Stimulated activated CD4-positive, alpha-beta T cell treated with anti-CD3 and anti-CD28 coated beads, Interleukin-1b, Interleukin-23, amount 100 ng/mL, for 48 hours (primary cell): Measurements from ENCODE around the gene DPEP3.
"Not testable (repeated sequence)": the region's sequence is repeated elsewhere in the genome, so short reads cannot be mapped to it uniquely, and the experiment has no call there.

ENCODE experiments used
- DNase-seq: peaks from one replicate; pipeline ENCODE4 v3.0.0-alpha.2; 2020

DPEP3 gene

DNA sequence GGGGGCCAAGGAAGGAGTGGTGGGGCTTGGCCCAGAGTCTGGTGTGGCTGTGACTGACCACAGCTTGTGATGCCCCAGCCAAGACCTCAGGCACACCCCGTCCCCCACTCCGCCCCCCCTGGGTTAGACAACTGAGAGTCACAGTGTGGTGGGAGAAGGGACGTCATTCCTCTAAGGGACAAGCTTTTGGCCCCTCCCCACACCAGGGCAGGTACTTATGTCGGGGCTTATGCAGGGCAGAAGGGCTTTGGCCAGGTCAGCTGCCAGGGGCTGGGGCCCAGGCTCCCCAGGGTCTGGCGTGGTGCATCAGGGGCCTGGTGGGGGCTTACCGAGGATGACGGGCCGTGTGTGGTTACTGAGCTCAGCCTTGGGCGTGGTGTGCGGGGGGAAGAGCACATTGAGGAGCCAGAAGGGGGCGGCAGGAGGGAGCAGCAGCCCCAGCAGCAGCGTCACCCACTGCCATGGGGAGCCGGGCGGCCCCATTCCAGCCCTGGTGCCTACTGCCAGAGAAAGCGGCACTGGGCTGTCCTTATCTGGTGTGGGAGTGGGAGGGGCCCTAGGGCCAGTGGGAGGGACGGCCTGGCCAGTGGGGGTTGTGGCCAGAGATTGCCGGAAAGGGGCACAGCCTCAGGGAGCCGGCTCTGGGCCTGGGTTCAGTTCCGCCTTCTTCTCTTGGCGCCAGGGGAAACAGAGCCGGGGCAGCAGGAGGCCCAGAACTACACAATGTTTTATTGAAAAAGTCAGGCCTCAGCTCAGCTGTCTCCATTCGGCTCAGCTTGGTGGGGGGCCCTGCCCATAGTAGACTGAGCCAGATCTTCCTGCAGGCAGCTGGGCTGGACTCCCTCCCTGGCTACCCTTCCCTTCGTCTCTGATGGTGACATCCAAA is 36.4 kb downstream of the DPEP3 start, which contains the start of gene LCAT:
TSS of gene LCAT (minus strand) at position 502 of the 886 bp plus-strand sequence. CDS start at position 483, 19 bp downstream.
- DNase-seq: no peak

DNA sequence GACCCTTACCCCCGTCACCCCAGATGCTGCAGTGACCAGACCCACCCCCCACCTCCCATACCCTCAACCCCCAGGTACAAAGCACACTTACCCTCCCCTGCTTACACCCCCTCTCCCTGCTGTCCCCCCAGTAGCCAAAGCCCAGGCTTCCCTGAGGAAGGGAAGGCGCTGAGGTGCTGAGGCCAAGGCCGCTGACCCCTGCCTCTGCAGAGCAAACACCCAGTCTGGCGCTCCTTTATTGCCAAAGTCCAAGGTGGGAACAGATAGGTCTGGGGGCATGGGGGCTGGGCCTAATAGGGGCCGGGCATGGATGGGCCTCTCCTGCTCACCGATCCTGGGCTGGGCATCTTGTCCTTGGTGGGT is 37.1 kb downstream of the DPEP3 start:
- DNase-seq: no peak

DNA sequence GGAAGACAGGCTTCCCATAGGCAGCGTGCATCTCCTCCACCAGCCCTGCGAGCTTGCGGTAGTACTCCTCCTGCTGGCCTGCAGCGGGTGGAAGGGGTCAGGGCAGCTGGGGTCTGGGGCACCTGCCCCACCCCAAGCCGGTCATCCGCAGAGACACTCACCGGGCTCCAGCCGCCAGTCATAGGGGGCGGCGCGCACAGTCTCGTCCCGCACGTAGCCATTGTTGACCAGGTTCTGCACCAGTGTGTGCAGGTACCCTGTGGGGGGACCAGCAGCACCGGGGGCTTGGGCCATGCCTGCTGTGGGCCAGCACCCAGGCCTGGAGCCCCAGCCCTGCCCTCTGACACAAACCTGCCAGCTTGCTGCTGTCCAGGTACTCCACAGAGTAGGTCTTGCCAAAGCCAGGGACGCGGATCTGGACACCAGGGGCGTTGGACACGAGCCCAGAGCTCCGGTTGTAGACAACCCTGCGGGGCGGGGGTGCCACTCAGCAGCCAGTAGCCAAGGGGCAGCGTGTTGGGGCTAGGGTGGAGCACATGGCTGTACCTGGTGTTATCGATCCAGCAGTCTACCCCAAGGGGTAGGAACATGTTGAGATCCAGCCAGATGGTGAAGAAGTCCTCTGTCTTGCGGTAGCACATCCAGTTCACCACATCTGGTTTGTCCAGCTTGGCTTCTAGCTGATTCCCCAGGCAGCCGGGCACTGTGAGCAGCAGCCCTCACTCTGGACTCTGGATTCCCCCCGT is 37.6 kb downstream of the DPEP3 start:
- DNase-seq: no peak

DNA sequence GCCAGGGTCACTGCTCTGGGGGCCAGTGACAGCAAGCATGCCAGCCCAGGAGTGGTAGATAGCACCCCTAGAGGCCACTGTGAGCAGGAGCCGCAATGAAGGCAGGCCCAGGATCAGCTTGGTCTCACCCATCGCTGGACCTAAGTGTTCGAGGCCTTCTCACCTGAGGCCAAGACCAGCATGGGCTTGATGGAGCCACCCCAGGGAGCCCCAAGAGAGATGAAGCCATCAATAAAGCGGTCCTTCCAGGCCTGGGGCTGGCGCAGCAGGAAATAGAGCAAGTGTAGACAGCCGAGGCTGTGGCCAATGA is 38.1 kb downstream of the DPEP3 start:
- DNase-seq: peak; percentile 39

DNA sequence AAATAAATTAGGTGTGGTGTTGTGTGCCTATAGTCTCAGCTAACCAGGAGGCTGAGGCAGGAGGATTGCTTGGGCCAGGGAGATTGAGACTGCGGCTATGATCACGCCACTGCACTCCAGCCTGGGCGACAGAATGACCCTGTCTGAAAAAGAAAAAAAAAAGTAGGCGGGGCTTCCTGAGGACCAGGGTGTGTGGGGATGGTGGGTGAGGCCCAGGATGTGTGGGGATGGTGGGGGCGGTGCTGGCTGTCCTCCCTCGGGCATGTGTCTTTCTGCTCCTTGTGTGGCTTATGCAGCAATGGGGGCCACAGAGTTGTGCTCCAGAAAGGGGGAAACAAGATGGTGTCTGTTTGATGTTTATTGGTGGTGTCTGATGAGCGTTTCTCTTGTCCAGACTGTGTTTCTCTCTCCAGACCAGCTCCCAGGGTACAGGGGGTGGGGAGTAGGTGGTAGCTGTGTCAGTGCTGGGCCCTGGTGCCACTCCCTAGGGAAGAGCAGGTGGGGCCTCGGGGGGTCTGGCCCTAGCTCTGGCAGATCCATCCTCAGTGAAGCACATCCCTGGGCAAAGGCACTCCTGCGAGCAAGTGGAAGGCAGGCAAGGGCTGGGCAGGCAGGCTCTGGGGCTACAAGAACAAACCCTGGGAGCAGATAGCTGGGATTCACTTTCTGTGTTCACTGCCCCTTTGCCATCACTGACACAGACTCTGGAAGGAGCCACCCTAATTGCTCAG is 38.7 kb downstream of the DPEP3 start:
- no peak for DNase-seq

DNA sequence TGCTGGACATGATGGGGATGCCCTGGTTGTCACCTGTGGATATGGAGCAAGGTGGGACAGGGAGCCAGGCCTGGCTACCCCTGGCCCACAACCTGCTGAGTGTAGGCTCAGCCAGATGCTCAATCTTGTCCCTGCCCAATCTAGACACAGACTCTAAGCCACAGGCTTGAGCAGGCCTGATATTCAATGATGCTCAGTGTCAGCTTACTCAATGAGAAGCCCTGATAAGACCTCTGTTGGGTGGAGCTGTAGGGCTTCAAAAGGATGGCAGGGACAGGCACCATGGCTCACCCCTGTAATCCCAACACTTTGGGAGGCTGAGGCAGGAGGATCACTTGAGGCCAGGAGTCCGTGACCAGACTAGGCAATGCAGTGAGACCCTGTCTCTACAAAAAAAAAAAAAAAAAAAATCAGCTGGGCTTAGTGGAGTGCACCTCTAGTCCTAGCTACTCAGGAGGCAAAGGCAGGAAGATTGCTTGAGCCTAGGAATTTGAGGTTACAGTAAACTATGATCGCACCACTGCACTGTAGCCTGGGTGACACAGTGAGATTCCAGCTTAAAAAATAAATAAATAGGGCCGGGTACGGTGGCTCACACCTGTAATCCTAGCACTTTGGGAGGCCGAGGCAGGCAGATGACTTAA is 39.7 kb downstream of the DPEP3 start:
- DNase-seq: no peak

DNA sequence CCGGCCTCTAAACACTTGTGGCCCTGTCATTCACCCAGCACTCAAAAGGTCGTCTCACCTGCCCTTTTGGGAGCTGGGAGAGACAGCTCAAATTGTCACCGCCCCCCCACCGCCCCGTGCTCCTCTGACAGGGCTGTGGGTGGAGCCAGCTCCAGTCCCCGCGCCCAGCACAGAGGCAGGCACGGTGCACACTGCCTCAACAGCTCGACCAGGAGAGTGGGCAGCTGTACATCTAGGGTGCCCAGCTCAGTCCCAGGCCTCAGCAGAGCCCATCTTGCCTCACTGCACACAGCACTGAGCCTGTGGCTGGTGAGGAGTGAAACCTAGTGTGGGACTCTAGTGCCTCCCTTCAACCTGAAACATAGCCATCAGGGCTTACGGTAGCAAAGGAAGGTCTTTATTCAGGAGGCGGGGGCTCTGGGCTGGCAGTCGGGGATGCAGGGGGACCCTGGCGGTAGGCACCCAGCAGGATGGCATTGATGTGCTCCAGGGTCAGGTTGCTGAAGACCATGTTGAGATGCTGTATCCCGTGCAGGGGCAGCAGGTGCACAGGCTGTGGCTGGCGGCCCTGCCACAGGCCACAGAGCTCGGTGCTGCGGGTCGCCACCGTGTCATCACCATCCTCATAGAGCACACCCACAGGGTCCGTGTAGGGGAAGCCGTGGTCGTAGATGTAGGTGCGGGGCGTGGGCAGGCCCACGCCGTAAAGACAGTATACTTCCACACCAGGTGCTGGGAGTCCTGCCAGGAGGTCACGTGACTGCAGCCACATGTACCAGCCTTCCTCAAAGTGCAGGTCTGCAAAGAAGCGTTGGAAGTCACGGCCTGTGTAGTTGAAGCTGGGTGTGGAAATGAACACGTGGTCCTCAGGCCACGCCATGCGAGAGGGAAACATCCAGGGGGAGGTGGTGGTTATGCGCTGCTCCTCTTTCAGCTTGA is 40.5 kb downstream of the DPEP3 start:
- peak; percentile 57 for DNase-seq

DNA sequence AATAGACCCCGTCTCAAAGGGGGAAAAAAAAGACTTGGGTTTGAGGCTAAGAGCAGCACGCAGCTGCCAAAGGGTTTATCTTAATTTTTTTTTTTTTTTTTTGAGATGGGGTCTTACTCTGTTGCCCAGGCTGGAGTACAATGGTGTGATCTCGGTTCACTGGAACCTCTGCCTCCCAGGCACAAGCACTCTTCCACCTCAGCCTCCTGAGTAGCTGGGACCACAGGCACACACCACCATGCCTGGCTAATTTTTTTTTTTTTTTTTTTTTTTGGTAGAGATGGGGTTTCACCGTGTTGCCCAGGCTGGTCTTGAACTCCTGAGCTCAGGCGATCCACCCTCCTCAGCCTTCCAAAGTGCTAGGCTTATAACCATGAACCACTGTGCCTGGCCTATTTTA is 42.6 kb downstream of the DPEP3 start:
- not testable (repeated sequence) for DNase-seq

DNA sequence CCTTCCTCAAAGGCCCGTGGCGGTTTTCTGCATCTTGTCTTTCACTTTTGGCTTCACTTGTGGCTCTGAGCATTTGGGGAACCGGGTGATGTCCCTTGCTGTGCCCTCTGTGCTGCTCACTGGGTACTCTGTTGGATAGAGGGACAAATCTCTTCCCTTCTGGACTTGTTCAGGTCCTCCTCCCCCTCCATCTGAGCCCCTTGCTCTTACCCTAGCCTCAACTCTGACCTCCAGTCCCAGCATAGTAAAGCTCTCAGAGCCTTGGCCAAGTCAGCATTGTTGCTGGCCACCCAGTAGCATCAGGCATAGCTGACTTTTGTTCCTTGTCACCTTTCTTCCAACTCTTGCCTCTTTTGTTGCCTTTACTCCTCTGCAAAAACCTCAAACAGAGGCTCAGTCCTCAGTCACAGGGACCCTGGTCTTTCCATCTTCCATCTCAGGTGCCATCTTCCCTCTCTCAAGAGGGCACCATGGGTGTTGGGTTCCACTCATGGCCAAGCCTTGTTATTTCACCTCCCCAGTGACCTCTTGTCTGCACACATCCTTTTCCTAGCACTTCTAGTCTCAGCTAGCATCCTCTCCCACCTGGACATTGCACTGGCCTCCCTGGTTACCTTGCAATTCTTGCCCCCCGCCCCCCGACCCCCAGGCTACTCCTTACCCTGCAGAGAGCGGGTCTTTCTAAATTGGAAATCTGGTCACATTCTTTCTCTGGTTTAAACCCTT is 43.3 kb downstream of the DPEP3 start:
- DNase-seq: peak; percentile 81

DNA sequence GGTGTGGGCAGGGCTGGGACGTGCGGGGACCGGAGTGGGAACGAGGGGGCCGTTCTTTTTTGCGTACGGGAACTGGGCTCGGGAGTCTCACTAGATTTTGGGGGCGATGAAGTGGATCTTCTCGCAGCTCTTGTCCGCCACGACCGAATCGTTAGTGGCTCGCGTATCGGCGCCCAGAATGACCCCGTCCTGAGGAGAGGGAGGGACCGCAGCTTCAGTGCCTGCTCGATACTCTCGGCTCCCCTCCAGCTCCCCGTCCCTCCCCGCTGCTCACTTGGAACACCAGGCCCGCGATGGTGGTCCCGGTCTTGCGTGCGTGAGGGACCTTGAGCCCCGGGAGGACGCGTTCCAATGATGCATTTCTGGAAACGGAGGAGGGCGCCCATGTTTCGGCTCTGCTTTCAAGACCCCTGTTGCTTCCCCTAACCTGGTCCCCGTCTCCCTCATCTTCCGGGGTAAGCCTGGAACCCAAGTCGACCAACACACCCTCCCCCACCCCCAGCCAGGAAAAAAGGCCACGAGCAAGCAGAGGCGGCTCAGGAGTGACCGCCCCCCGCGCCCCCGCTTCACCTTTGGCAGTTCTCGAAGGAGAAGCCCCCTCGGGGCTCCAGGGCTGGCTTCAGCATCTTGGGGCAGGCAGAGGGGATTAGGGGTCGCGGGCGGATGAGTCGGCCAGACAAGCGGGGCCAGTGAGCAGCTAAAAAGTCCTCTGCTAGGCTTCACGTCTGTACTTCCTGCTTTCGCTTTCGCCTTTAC is 44.0 kb downstream of the DPEP3 start, which contains the start of gene PSMB10:
TSS of gene PSMB10 (minus strand) at position 727 of the 756 bp plus-strand sequence. CDS start at position 626, 101 bp downstream.
- DNase-seq: peak; percentile 50

DNA sequence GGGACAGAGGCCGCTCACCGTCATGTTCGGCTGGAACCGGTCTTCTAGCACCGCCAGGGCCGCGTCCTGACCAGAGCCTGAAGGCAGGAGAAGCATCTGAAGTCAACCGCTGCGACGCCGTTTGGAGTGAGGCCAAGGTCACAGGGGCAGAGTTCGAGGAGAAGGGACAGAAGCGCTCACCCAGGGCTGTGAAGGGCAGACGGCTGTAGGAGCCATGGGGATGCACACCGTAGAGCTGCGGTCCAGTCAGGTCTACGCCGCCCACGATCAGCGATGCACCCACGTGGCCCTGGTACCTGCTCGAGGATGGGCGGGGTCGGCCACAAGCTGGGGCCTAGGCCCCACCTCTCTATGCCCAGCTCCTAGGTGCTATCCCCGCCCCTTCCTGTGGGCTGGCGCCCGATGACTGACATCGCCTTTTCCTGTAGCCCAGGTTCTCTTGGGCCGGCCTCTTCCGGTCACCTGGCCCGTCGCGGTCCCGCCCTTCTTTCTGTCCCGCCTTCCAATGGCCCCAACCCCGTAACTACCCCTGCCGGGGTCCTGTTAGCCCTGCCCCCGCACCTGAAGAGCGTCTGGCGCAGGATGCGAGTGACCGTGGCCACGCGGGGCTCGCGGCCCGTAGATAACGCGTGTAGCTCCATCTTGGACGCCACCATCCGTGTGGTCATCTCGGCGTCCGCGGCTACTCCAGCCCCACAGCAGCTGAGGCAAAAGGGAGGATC is 44.7 kb downstream of the DPEP3 start:
- peak; percentile 97 for DNase-seq

DNA sequence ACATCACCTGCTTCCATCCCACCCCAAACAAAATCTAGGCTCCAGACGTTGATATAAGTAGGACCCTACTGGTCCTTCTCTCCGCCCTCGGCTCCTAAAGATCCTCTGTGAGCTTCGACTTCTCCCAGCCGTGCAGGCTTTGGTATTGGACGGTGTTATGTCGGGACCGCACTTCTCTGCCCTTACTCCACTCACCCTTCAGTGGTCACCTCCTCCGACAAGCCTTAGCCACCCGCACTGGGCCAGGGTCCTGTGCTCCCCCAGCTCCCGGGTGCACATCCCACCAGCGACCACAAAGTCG is 45.2 kb downstream of the DPEP3 start:
- no peak for DNase-seq

DNA sequence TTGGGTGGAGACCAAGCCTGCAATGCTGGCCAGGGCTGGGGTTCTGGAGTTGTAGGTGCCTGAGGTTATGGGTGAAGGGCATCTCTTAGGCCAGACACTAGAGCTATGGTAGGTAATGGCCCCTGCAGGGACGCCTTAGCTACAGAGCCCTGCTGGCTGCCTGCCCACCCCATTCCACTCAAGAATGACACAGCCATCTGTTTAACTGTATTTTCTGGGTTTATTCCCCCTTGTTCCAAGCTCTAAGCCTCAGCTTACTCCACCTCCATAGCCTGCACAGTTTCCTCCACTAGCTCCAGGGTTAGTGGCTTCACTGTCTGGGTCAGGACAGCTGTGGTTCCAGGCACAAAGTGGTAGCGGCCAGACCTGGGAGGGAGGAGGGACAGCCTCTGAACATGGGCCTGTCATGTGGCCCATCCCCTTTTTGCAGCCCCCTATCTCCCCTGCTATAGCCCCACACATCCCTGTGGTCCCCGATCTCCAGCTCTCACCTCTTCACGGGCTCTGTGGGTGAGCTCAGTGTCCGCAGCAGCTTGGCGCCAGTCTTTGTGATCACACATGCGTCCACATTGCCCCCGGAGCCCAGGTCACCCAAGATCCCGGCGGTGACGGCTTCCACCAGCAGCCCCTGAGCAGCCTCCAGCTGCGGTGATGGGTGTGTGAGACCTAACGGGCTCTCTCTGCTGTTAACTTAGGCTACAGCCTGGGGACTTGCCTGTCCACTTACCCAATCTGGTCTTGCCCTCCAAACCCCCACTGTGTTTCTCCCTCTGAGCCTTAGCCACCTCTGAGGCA is 45.8 kb downstream of the DPEP3 start:
- no peak for DNase-seq

DNA sequence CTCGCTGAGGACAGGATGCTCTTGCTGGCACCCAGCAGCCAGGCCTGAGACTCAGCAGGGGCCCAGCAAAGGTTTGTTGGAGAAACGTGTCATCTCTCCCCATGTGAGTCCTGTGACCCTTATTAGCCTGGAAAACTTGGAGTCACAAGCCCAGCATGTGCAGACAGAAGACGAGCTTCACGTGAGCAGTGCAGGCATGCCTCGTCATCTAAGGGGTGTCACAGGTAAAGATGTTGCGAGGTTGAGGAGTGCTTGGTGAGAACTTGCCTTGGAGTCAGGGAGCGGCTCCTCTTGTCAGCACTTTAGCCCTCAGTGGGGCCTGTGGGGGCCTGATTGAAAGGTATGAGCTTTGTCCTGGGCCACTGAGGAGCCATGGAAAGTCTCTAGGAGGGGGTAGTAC is 46.5 kb downstream of the DPEP3 start:
- DNase-seq: no peak

DNA sequence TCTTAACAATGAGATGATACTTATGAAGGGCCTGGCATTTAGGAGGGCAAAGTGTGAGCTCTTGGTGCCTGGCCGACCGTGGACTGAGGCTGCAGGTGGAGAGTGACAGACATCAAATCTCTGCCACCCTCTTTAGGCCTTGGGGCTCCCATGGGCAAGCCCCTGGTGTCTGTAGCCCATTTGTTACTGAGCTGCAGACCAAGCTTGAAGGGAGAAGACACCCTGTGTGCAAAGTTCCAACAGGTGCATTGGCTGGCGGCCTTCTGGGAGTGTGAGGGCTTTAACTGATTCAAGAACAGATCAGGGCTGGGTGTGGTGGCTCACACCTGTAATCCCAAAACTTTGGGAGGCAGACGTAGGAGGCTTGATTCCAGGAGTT is 47.8 kb downstream of the DPEP3 start:
- DNase-seq: no peak

DNA sequence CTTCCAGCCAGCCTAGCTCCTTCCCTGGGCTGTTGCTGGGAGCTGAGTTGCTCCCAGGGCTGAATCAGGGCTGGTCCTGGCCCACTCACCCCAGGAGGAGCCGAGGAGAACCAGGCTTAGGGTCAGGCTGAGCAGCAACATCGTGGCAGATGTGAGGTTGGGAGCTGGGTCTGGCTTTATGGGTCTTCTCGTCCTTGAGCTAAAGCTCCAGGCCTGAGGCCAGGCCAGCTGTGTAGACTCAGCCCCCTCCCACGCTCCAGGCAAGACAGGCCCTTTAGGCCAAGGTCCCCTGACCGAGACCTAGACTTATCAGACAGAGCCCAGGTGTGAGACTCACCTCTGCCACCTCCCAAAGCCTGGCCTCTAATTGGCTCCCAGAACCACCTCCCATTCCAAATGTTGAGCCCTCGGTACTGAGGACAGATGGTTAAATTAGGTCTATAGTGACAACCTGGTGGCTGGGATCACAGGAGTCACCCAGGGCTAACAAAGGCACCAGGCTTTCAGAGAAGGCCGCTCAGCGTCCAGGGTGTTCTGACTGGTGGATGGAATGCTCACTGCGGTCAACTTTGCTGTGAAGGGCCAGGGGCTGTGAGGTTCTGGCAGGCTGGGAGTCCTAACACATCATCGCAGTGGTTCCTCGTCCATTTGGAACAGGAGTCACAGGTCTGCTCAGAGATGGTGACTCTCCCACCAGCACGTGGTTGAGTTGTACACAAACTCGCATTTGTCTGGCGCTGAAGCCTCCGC is 48.4 kb downstream of the DPEP3 start, which contains the start of gene CTRL:
TSS of gene CTRL (minus strand) at position 151 of the 750 bp plus-strand sequence. CDS start at position 141, 10 bp downstream.
- no peak for DNase-seq

DNA sequence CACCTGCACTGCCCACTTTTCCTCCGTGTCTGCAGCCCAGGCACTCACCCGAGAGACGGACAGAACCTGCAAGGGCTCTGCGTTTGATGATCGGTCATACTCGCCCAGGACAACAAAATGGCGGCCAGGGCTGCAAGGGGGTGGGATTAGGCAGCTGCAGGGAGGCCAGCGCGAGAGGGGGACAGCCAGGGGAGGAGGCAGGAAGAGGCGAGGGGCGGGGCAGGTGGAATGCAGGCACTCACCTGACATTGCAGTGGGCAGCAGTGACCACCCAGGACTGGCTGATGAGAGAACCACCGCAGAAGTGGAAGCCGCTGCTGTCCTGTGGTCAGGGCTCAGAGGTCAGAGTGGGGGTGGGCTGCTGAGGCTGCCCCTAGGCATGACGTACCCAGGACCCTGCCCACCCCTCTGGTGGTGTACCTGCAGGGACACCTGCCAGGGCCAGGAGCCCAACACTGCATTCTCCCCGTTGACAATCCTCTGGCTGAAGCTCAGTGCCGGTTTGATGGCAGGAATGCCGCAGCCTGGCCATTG is 49.6 kb downstream of the DPEP3 start:
- DNase-seq: no peak

DNA sequence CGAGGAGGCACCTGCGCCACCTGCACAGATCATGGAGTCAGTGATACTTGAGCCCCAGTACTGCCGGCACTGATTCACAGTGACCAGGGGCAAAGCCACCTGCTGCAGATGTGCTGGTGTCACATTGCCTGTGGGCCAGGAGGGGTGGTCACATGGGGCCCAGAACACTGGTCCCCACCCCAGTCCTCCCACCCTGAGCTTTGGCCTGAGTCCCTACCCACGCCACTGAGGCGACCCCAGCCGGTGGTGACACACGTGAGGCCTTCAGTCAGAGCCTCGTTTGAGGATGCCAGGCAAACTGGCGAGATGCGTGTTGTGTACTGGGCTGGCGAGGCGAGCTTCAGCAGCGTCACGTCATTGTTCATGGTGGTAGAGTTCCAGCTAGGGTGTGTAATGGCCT is 50.1 kb downstream of the DPEP3 start:
- DNase-seq: no peak
